IMR-90 (cell line): ENCODE data around the gene WDR45B. TPM values are rescaled to one million over a fixed set of nuclear protein-coding genes. Genes with fewer than 3 reads are reported as not detected.

Experiments
- ATAC-seq: fragments of 200-7000 bp; cut with Tn5 transposase; 2 replicates; pipeline ENCODE4 v1.9.1; 2020; ENCODE audit warnings: low read depth, mild to moderate bottlenecking, moderate library complexity
- BruUV-seq: library from RNA; stranded (reverse); fragments of 400-500 nt; replicated peaks from 2 replicates; lab custom pipeline; 2021; lab: Mats Ljungman, UMichigan
- CTCF ChIA-PET: fragments of 300-600 bp; formaldehyde crosslinking; extraction: SDS; loops from one replicate; lab custom pipeline; 2021; ENCODE audit warnings: antibody characterized with exemption; lab: Yijun Ruan, JAX
- POLR2A ChIA-PET: fragments of 300-600 bp; sonication (Branson Sonifier 250); formaldehyde crosslinking; loops from one replicate; lab custom pipeline; 2022; ENCODE audit warnings: antibody characterized with exemption; ENCODE audit not compliant: unreplicated experiment; lab: Charles Lee
- DNase-seq: peaks from one replicate; pipeline ENCODE4 v3.0.0; 2013
- H2AFZ ChIP-seq: replicated peaks from 2 replicates; pipeline ENCODE3; 2013; ENCODE audit warnings: low read length, mild to moderate bottlenecking; ENCODE audit not compliant: poor library complexity
- H2AK5ac ChIP-seq: 2 replicates; pipeline ENCODE4 v1.6.1; 2013; ENCODE audit warnings: low read depth, low read length, inconsistent platforms
- H2AK9ac ChIP-seq: replicated peaks from 2 replicates; pipeline ENCODE3; 2013; ENCODE audit warnings: mild to moderate bottlenecking, low read depth, low read length, moderate library complexity; ENCODE audit not compliant: poor library complexity
- H2BK120ac ChIP-seq: 2 replicates; pipeline ENCODE4 v1.6.1; 2013; ENCODE audit warnings: low read depth, low read length, inconsistent platforms
- H2BK15ac ChIP-seq: 3 replicates; pipeline ENCODE4 v1.6.1; 2013; ENCODE audit warnings: low read depth, low read length, inconsistent platforms
- H2BK20ac ChIP-seq: 2 replicates; pipeline ENCODE4 v1.6.1; 2013; ENCODE audit warnings: low read depth, mild to moderate bottlenecking, inconsistent platforms, low read length, moderate library complexity
- H2BK5ac ChIP-seq: 2 replicates; pipeline ENCODE4 v1.6.1; 2013; ENCODE audit warnings: mild to moderate bottlenecking, low read depth, low read length, inconsistent platforms; ENCODE audit not compliant: poor library complexity, severe bottlenecking
- H3K14ac ChIP-seq: replicated peaks from 2 replicates; pipeline ENCODE4 v1.6.1; 2013; ENCODE audit warnings: low read depth, low read length, inconsistent platforms
- H3K18ac ChIP-seq: 2 replicates; pipeline ENCODE4 v1.6.1; 2013; ENCODE audit warnings: low read depth, low read length, control low read depth
- H3K23ac ChIP-seq: 2 replicates; pipeline ENCODE4 v1.6.1; 2013; ENCODE audit warnings: low read depth, low read length, inconsistent platforms
- H3K27ac ChIP-seq: 2 replicates; pipeline ENCODE4 v1.5.1; 2013; ENCODE audit warnings: mild to moderate bottlenecking, control low read depth, low read length; ENCODE audit not compliant: insufficient read depth
- H3K27me3 ChIP-seq: 2 replicates; pipeline ENCODE4 v1.6.1; 2013; ENCODE audit warnings: low read length; ENCODE audit not compliant: control insufficient read depth, insufficient read depth
- H3K36me3 ChIP-seq: 2 replicates; pipeline ENCODE4 v1.6.1; 2013; ENCODE audit warnings: low read length, mixed read lengths; ENCODE audit not compliant: control insufficient read depth, insufficient read depth
- H3K4ac ChIP-seq: 2 replicates; pipeline ENCODE4 v1.6.1; 2013; ENCODE audit warnings: low read depth, low read length, inconsistent platforms
- H3K4me1 ChIP-seq: 2 replicates; pipeline ENCODE4 v1.6.1; 2013; ENCODE audit warnings: low read length, mixed read lengths; ENCODE audit not compliant: control insufficient read depth, insufficient read depth
- H3K4me2 ChIP-seq: 2 replicates; pipeline ENCODE4 v1.6.1; 2013; ENCODE audit warnings: low read depth, mild to moderate bottlenecking, control low read depth, low read length, moderate library complexity
- H3K4me3 ChIP-seq: 2 replicates; pipeline ENCODE4 v1.5.1; 2013; ENCODE audit warnings: low read depth, mild to moderate bottlenecking, control low read depth, low read length, moderate library complexity; ENCODE audit not compliant: insufficient read depth
- H3K56ac ChIP-seq: 2 replicates; pipeline ENCODE4 v1.6.1; 2013; ENCODE audit warnings: low read length, inconsistent platforms; ENCODE audit not compliant: insufficient read depth; ENCODE audit errors: extremely low read depth
- H3K79me1 ChIP-seq, 2 experiments: 2 replicates each; pipeline ENCODE4 v1.6.1; 2013; ENCODE audit warnings: low read length in 2 of 2, inconsistent platforms in 1 of 2, low read depth in 1 of 2
- H3K9ac ChIP-seq: 2 replicates; pipeline ENCODE4 v1.6.1; 2013; ENCODE audit warnings: low read depth, low read length, control low read depth
- H3K9me1 ChIP-seq: 2 replicates; pipeline ENCODE4 v1.6.1; 2013; ENCODE audit warnings: low read length, inconsistent platforms; ENCODE audit not compliant: insufficient read depth
- H3K9me3 ChIP-seq: 2 replicates; pipeline ENCODE4 v1.6.1; 2013; ENCODE audit warnings: low read length; ENCODE audit not compliant: control insufficient read depth, insufficient read depth
- H4K20me1 ChIP-seq: 2 replicates; pipeline ENCODE4 v1.6.1; 2013; ENCODE audit warnings: low read length, inconsistent platforms; ENCODE audit not compliant: insufficient read depth
- H4K5ac ChIP-seq: 2 replicates; pipeline ENCODE4 v1.6.1; 2013; ENCODE audit warnings: mild to moderate bottlenecking, low read depth, low read length, control low read depth
- H4K8ac ChIP-seq, 2 experiments: 2 replicates each; pipeline ENCODE4 v1.6.1; 2013; ENCODE audit warnings: low read depth in 2 of 2, low read length in 2 of 2, control low read depth in 1 of 2, inconsistent platforms in 1 of 2
- H4K91ac ChIP-seq: 2 replicates; pipeline ENCODE4 v1.6.1; 2013; ENCODE audit warnings: low read depth, low read length, inconsistent platforms; ENCODE audit not compliant: insufficient read depth
- BHLHE40 ChIP-seq: fragments of 150-350 bp; IDR thresholded peaks from 2 replicates; pipeline ENCODE4 v1.6.1; 2016; ENCODE audit warnings: mild to moderate bottlenecking, low read depth, low read length
- CHD1 ChIP-seq: IDR thresholded peaks from 2 replicates; pipeline ENCODE4 v1.6.1; 2012; ENCODE audit warnings: low read depth, low read length, improper control_type of control experiment
- ELK1 ChIP-seq: fragments of 150-350 bp; IDR thresholded peaks from 2 replicates; pipeline ENCODE4 v1.6.1; 2016; ENCODE audit warnings: low read depth, mild to moderate bottlenecking, low read length, moderate library complexity, borderline replicate concordance
- MAZ ChIP-seq: IDR thresholded peaks from 2 replicates; pipeline ENCODE4 v1.6.1; 2012; ENCODE audit warnings: low read depth, mild to moderate bottlenecking, low read length, improper control_type of control experiment, moderate library complexity, borderline replicate concordance
- WGBS, 2 experiments: methylation state at CpG; one replicate each; pipeline versions ENCODE4 v1.1.5 to v1.1.7; 2013; ENCODE audit warnings: missing lambda C conversion rate in 2 of 2; ENCODE audit not compliant: insufficient read length in 1 of 2; ENCODE audit errors: extremely low coverage in 2 of 2; 5-methylcytosine and 5-hydroxymethylcytosine counted together
- dilution Hi-C: fragments of 300-500 bp; cut with HindIII; formaldehyde crosslinking; loops from one replicate; pipeline ENCODE4 v1.14.3; 2018; ENCODE audit warnings: low sequenced_read_pairs; ENCODE audit not compliant: unreplicated experiment
- in situ Hi-C: fragments of 300-500 bp; cut with MboI; formaldehyde crosslinking; loops from 3 replicates; pipeline ENCODE4 v1.14.3; 2019; ENCODE audit warnings: low sequenced_read_pairs, inconsistent platforms, mixed read lengths
- intact Hi-C: fragments of 100-400 bp; cut with micrococcal nuclease; formaldehyde crosslinking; loops from 2 replicates; pipeline ENCODE4 v1.10.0; 2022
- polyA plus RNA-seq, 3 experiments: library from polyadenylated mRNA; depleted of rRNA; stranded (reverse); fragments of >200 nt; gene quantifications; 2 replicates each; pipeline ENCODE4 v1.2.3, GENCODE V29; 2012; ENCODE audit warnings: low replicate concordance in 1 of 3
- total RNA-seq: library from RNA; depleted of rRNA; stranded (reverse); fragments of >200 nt; gene quantifications from 2 replicates; pipeline ENCODE4 v1.2.3, GENCODE V29; 2012
- TF ChIP-seq, protein P1 (sequence below): conservative IDR thresholded peaks from 2 replicates; pipeline ENCODE4 v1.5.1; 2012; ENCODE audit warnings: mild to moderate bottlenecking, low read depth, low read length, improper control_type of control experiment

WDR45B gene
- total and polyA plus RNA-seq, 2 of the 4 experiments (the other 2 are of a cell fraction), result 98.2 to 110 TPM

DNA sequence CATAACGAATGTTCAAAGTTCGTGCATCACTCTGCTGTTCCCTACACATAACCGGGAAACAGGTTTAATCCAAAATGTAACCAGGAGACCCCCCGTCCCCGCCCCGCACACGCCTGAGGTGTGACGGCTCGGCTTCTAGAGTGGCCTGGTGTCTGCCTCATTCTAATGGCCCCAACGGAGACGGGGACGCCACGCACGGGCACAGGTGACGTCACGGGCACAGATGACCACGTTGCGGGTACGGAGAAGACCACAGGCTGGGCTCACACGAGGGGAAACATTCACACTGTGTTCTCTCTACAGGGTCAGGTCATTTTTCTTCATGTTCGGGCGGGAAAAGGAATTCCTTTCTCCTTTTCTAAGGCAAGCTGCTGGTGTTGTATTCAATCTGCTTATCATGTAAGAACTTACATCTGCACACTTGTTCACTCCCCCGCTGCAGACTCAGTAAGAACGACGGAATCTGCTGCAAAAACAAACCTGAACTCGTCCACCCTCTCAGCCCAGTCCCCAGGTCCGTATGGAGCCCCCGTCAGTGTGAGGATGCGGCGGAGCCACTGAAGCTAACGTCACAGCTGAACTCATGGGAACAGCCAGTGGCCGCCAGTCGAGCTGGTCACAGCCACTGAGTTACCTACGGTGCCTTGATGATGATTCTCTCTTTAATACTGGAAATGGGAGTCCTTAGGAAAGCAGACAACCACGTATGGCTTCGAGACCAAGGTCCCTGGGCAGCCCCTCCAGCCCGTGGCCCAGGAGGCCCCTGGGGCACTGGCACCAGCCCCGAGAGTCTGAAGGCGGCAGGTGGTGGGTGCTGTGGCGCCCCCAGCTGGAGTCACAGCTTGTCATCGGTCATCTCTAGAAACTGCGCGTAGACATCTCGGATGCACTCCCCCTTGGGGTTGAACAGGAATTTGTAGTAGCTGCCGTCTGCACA is 32.9 kb downstream of the WDR45B start:
- no peak overlapping the region for H3K9ac ChIP-seq
- no peak overlapping the region for H3K4me3 ChIP-seq
- H3K9me1 ChIP-seq, result no peaks in the 10 kb centered on the region
- H2AK5ac ChIP-seq, result no peak overlapping the region
- no peaks in the 10 kb centered on the region for H3K9me3 ChIP-seq
- BruUV-seq, result TSS peak; percentile 96
- H2AK9ac ChIP-seq, result no peak overlapping the region
- WGBS, 2 experiments, result 92% methylated on average over 26 of the region's 45 CpGs; no CpG with 5 or more reads in 1 of the 2 experiments
- H3K4me1 ChIP-seq, result peaks cover 3% of the 10 kb centered on the region
- dilution Hi-C loops, result no loop called here
- H3K4ac ChIP-seq, result no peak overlapping the region
- CTCF ChIA-PET, result no interaction called here
- no peak overlapping the region for H3K18ac ChIP-seq
- H4K8ac ChIP-seq, result no peak overlapping the region
- no peak for DNase-seq
- no peak overlapping the region for H2BK20ac ChIP-seq
- H3K27ac ChIP-seq, result no peak overlapping the region
- no peak overlapping the region for H3K14ac ChIP-seq
- ATAC-seq, result no peak
- no peak overlapping the region for H2BK120ac ChIP-seq
- TF ChIP-seq CHD1 (no peak), MAZ (no peak), BHLHE40 (no peak), ELK1 (no peak)
- TF ChIP-seq, protein P1, sequence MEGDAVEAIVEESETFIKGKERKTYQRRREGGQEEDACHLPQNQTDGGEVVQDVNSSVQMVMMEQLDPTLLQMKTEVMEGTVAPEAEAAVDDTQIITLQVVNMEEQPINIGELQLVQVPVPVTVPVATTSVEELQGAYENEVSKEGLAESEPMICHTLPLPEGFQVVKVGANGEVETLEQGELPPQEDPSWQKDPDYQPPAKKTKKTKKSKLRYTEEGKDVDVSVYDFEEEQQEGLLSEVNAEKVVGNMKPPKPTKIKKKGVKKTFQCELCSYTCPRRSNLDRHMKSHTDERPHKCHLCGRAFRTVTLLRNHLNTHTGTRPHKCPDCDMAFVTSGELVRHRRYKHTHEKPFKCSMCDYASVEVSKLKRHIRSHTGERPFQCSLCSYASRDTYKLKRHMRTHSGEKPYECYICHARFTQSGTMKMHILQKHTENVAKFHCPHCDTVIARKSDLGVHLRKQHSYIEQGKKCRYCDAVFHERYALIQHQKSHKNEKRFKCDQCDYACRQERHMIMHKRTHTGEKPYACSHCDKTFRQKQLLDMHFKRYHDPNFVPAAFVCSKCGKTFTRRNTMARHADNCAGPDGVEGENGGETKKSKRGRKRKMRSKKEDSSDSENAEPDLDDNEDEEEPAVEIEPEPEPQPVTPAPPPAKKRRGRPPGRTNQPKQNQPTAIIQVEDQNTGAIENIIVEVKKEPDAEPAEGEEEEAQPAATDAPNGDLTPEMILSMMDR, result no peak
- POLR2A ChIA-PET, result no interaction called here
- H3K56ac ChIP-seq, result no peak overlapping the region
- H2AFZ ChIP-seq, result no peak overlapping the region
- H3K4me2 ChIP-seq, result no peak overlapping the region
- peaks cover 7 to 14% of the 10 kb centered on the region in 2 experiments; a peak in 3 of 4 replicates for H3K79me1 ChIP-seq
- no peak overlapping the region for H4K91ac ChIP-seq
- no peaks in the 10 kb centered on the region for H3K27me3 ChIP-seq
- no peak overlapping the region for H3K23ac ChIP-seq
- H4K20me1 ChIP-seq, result no peaks in the 10 kb centered on the region; the same call in 1 of the 2 replicates
- H2BK15ac ChIP-seq, result no peak overlapping the region
- H2BK5ac ChIP-seq, result no peak overlapping the region
- H4K5ac ChIP-seq, result no peak overlapping the region
- in situ Hi-C loops, result no loop called here
- H3K36me3 ChIP-seq, result peaks cover 55% of the 10 kb centered on the region
- intact Hi-C loops, result no loop called here
